Hematopoietic multipotent progenitor cell treated with erythropoietin and hydrocortisone succinate and interleukin-3 and kit ligand, for 8 days (in vitro differentiated cells): ENCODE measurements around the gene CBFA2T3.
A peak's percentile ranks its signal among the peaks of the same experiment; 100 is the strongest.

ENCODE experiments used
- DNase-seq: peaks from one replicate; pipeline ENCODE4 v3.0.0-alpha.2; 2015

CBFA2T3 gene

GRCh38 chr16:88870608-88871348, 106.2 kb downstream of the CBFA2T3 start:
- peak; percentile 12 for DNase-seq

- no peak for DNase-seq
These were observed 107.4 kb downstream of the CBFA2T3 start for GRCh38 chr16:88869673-88869980.

DNA sequence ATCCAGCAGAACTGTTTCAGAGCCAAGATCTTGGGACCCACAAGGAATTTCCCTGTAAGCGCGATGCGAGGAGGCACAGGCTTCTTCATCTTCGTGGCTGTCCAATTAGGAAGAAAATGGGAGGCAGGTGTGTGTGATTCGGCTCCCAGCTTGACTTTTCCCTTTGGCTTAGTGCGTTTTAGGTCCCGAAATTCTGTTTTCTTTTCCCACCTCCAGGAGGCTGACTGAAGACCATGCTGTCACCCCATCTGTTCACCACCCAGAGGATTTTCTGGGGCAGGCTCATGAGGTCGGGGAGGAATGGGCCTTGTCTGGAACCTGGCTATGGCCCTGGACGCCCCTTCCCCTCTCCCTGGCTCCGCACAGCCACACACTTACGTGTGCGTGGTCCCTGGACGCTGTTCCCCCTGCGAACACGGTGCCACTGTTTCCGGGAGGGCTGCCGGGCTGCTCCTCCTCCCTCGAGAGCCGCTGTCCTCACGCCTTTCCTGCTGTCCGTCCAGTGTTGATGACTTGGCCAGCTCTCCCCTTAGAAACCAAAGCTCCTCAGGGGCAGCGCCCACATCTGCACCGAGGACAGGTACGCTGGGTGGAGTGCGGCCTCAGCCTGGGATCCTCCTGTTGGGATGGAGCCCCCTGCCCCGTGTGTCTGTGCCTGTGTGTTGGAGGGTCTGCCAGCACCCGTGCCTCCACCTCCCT, 107.9 kb downstream of the CBFA2T3 start:
- no peak for DNase-seq

- DNase-seq, result no peak
These were observed 109.3 kb downstream of the CBFA2T3 start for GRCh38 chr16:88867581-88868246.

- DNase-seq, result no peak
These were observed 110.7 kb downstream of the CBFA2T3 start, which contains the start of gene PABPN1L for GRCh38 chr16:88866151-88866920. TSS of gene PABPN1L (minus strand) at chr16:88866660. CDS start at chr16:88866606, 54 bp downstream.

DNA sequence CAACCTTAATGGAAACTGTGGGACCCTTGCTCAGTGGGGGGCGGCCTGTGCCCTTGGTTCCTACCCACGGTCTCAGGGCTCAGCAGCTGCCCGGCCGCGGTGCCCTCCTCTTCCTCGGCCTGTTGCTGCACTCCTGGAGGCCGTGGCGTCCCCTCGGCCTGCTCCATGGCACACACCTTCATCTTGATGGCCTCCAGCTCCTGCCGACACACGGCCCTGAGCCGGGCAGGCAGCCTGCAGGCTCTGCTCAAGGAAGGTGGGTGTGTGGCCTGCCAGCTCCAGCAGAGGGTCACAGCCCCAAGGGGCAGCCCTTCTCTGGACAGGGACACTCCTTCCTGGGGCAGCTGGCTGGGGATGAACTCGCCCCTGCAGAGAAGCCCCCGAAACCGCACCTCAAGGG, 111.3 kb downstream of the CBFA2T3 start:
- DNase-seq, result no peak

DNA sequence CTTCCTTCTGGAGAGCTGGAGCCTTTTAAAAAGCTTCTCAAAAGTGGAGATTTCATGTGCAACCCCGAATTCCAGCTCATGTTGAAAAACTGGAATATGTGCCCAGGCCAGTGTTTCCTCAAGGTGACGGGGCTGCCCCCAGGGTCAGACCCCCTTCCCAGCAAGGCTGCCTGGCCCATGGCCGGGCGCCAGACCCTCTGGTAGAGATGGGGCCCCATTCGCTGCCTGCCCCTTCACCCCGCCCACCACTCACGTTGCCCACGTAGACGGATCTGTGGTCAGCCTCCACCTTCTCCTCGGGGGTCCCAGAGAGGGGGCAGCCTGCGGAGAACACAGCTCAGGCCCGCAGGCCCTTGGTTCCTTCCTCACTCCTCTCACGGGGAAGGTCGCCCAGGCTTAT, 111.7 kb downstream of the CBFA2T3 start:
- DNase-seq, result no peak

- no peak for DNase-seq
These were observed 112.5 kb downstream of the CBFA2T3 start for GRCh38 chr16:88864521-88864920.

GRCh38 chr16:88864099-88864498, 112.9 kb downstream of the CBFA2T3 start:
- DNase-seq, result no peak

- no peak for DNase-seq
These were observed 113.6 kb downstream of the CBFA2T3 start for GRCh38 chr16:88863426-88863825.

GRCh38 chr16:88862968-88863367, 114.0 kb downstream of the CBFA2T3 start:
- DNase-seq, result no peak

DNA sequence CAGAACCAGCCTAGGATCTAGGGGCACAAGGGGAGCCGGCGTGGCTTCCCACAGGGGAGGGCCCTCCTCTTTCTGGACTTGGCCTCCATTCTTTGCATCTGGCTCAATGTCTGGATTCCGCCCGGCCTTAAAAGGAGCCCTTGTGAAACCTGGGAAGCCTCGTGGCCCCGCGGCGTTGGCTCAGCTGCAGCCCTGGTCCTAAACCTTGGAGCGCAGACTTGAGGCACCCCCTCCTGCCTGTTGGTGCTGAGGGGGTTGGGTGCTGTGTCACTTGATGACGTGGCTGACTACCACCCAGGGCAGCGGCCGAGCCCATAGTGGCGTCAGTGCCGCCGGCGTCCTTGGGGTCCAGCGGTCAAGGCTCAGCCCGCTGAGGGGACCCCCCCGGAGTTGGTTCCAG, 115.6 kb downstream of the CBFA2T3 start:
- no peak for DNase-seq

DNA sequence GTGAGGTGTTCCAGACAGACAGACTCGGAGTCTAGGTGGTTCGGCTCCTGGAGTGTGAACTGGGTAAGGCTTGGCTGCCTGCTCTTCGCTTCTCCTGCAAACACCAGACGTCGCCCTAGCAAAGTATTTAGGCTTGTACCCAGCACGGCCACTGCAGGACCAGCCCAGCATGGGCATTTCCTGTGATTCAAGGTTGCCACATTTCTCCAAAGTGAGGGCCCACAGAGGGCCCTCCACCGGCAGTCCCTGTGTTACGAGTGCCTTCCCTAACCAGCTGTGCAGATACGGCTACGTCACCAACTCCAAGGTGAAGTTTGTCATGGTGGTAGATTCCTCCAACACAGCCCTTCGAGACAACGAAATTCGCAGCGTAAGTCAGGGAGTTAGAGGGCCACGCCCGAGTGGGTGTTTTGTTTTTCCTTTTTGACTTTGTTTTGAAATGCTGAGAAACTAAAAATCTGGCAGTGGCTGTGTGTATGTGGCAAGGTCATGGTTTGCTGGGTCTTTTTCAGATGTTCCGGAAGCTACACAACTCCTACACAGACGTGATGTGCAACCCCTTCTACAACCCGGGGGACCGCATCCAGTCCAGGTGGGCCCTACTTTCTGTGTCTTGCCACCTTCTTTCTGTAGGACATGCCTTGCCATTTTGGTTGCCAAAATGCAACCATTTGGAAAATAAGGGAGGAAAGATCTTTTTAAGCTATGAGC, 117.5 kb downstream of the CBFA2T3 start:
- DNase-seq, result no peak

DNA sequence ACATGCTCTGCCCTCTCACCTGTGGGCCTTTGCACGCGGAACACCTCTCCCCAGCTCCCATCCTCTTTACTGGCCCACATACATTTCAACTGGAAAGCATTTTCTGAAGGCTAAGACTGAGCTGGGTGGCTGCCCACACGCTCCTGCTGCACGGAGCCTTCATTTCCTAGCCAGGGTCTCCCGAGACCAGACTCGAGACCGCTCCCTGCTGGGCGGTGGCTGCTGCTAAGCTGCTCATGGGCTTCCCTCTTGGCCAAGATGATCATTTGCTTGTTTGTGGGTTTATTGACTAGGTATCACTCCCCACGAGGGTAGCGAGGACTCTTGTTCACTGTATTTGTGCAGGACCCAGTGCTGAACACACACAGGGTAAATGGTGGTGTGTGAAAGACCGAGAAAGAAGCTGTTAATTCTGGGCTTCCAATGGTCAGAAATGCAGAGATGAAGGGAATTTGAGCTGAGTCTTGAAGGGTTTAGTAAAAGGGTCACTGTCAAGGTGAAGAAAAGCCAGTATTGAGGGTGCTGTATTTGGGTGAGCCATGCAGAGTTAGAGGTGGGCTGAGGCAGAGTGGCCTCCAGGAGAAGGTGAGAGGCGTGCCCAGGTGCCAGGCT, 119.2 kb downstream of the CBFA2T3 start:
- DNase-seq, result peak; percentile 87

DNA sequence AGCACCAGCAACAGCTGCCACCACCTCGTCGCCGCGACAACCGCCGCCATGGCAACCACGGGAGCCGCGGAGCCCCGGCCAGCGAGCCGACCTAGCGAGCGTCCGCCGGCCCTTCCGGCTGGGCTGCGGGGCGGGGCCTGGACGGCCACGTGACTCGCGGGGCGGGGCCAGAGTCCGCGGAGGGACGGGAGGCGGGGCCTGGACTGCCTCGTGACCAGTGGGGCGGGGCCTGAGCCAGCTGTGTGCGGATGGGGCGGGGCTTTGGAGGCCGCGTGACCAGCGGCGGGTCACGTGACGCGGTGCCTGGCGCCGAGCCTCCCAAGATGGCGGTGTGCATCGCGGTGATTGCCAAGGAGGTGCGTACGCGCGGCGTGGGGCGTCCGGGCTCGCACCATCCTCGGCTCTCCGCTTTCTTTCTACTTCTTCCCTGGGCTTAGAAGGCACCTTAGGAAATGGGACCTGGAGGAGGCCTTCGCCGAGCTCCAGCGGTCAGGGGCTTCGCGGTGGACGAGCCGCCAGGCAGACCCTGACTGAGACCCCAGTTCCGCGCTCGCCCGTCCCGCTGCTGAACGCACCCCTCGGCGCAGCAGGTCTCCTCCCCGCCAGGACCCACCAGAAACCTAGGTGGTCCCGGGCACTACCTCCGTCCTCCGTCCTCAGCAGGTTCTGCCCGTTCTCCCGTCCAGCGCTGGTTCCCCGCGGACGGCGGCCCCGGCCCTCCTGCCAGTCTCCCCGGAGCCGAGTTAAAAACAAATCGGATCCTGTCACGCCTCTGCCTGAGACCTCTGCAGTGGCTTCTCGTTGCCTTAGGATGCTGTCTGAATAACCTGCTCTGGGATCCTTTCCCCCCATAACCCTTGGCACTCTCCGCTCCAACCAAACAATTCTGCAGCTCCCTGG, 119.9 kb downstream of the CBFA2T3 start, which contains the start of the genes GALNS and TRAPPC2L:
TSS of gene GALNS (minus strand) at position 120 of the 900 bp plus-strand sequence. CDS start at position 50, 70 bp downstream.
TSS of gene TRAPPC2L (plus strand) at position 300 of the 900 bp plus-strand sequence. CDS start at position 324, 24 bp downstream.
- DNase-seq, result peak; percentile 92

DNA sequence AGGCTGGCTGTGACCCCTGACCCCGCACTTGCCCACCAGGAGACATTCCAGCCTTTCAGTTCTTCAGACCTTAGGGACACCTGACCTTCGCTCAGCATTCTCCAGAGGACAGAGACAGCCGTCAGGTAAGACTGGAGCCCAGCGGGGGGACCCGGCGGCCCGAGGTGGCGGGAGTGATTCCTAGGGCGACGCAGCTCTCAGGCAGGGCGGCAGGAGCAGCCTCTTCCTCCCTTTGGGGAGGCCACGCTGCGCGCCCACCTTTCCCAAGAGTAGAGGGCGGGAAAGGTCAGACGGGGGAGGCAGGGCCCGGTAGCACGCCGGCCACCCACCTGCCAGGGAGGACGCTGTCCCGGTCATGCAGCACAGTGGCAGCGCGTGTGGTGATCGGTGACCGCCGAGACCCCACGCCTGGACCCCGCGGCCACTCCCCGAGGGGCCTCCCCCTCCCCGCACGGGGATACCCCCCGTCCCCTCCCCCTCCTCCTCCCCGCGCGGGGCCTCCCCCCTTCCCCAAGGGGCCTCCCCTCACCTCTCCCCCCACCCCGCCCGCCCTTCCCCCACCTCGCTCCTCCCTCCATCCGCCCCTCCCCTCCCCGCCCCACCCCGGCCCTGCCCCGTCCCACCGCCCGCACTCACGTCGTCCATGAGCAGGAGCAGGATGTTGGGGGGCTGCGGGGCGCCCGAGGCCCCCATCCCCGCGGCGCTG, 120.7 kb downstream of the CBFA2T3 start:
- no peak for DNase-seq

GRCh38 chr16:88855736-88856121, 121.3 kb downstream of the CBFA2T3 start:
- no peak for DNase-seq

GRCh38 chr16:88855176-88855575, 121.8 kb downstream of the CBFA2T3 start:
- no peak for DNase-seq

DNA sequence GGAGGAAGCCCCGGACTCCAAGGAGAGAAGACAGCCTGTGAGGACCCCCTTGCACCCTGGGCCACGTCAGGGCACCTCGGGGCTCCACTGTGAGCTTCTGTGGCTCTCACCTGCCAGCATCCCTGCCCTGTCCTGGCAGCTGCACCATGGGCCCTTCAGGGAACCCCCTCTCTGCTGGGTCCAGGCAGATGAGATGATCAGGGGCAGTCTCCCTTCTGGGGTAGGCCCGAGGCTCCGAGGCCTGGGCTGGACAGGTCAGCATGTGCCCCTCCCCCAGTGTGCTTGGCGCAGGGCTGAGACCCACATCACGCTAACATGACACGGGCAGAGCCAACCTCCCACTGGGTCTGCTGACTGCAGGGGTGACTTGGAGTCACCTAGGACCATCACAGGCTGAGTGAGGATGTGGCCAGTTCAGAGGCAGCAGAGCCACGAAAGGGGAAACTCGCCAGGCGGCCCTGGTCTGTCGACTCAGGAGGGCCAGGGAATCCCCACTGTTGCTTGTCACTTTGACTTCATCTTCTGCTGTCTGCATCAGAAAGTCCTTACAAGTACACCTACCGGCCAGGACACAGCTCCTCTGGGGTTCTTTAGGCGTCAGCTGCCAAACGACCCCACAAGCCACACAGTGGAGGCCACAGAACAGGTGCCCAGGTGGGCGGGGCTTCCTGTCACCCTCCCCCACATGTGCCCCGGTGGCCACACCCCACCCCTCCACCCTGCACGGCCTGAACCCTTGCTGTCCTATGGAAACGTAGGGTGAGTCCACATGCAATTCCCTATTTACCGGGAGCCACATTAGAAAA, 122.5 kb downstream of the CBFA2T3 start:
- DNase-seq, result no peak
